H9 (cell line): Measurements from ENCODE around the gene LMOD3. TPM values are rescaled to one million over a fixed set of nuclear protein-coding genes. Genes with fewer than 3 reads are reported as not detected.

Source experiments
- DNase-seq: peaks from one replicate; pipeline ENCODE4 v3.0.0-alpha.2; 2017
- H2AFZ ChIP-seq: one replicate; pipeline ENCODE4 v1.6.1; 2013; ENCODE audit warnings: mild to moderate bottlenecking, low read length, control low read depth, moderate library complexity
- H2AK5ac ChIP-seq: 2 replicates; pipeline ENCODE4 v1.6.1; 2013; ENCODE audit warnings: low read length, control low read depth, mixed read lengths; ENCODE audit not compliant: insufficient read length
- H2BK120ac ChIP-seq: one replicate; pipeline ENCODE4 v1.6.1; 2013; ENCODE audit warnings: low read depth, mild to moderate bottlenecking, low read length, control low read depth, inconsistent platforms; ENCODE audit not compliant: poor library complexity, severe bottlenecking
- H2BK12ac ChIP-seq: 2 replicates; pipeline ENCODE4 v1.6.1; 2013; ENCODE audit warnings: low read length, control low read depth, mixed read lengths, low read depth; ENCODE audit not compliant: insufficient read length
- H2BK15ac ChIP-seq: 2 replicates; pipeline ENCODE4 v1.6.1; 2013; ENCODE audit warnings: low read depth, low read length, control low read depth
- H2BK20ac ChIP-seq: one replicate; pipeline ENCODE4 v1.6.1; 2013; ENCODE audit warnings: low read depth, mild to moderate bottlenecking, low read length, control low read depth, inconsistent platforms; ENCODE audit not compliant: poor library complexity, severe bottlenecking
- H2BK5ac ChIP-seq: 2 replicates; pipeline ENCODE4 v1.6.1; 2013; ENCODE audit warnings: low read length, control low read depth, mixed read lengths; ENCODE audit not compliant: insufficient read length
- H3K14ac ChIP-seq: 2 replicates; pipeline ENCODE4 v1.6.1; 2013; ENCODE audit warnings: low read length, control low read depth; ENCODE audit not compliant: insufficient read depth
- H3K18ac ChIP-seq: 2 replicates; pipeline ENCODE4 v1.6.1; 2013; ENCODE audit warnings: low read depth, mild to moderate bottlenecking, mixed read lengths, low read length, control low read depth; ENCODE audit not compliant: insufficient read length
- H3K23ac ChIP-seq: 2 replicates; pipeline ENCODE4 v1.6.1; 2013; ENCODE audit warnings: low read length, control low read depth, mixed read lengths, low read depth; ENCODE audit not compliant: insufficient read length
- H3K23me2 ChIP-seq: 2 replicates; pipeline ENCODE4 v1.6.1; 2013; ENCODE audit warnings: low read depth, mild to moderate bottlenecking, mixed read lengths, low read length, control low read depth; ENCODE audit not compliant: insufficient read length, poor library complexity, severe bottlenecking
- H3K27ac ChIP-seq: 2 replicates; pipeline ENCODE4 v1.5.1; 2013; ENCODE audit warnings: low read length, control low read depth, mixed read lengths, low read depth; ENCODE audit not compliant: insufficient read length
- H3K27me3 ChIP-seq: 2 replicates; pipeline ENCODE4 v1.6.1; 2013; ENCODE audit warnings: low read length, control low read depth, inconsistent platforms; ENCODE audit not compliant: insufficient read depth
- H3K4ac ChIP-seq: 2 replicates; pipeline ENCODE4 v1.6.1; 2013; ENCODE audit warnings: low read depth, mild to moderate bottlenecking, control low read depth, inconsistent platforms, low read length, moderate library complexity
- H3K4me1 ChIP-seq: 2 replicates; pipeline ENCODE4 v1.6.1; 2013; ENCODE audit warnings: low read length, control low read depth, inconsistent platforms; ENCODE audit not compliant: insufficient read depth
- H3K4me2 ChIP-seq: 2 replicates; pipeline ENCODE4 v1.6.1; 2013; ENCODE audit warnings: low read length, control low read depth, mixed read lengths; ENCODE audit not compliant: insufficient read length, insufficient read depth
- H3K56ac ChIP-seq: 2 replicates; pipeline ENCODE4 v1.6.1; 2013; ENCODE audit warnings: low read depth, mild to moderate bottlenecking, mixed read lengths, low read length, control low read depth; ENCODE audit not compliant: insufficient read length
- H3K79me1 ChIP-seq: 2 replicates; pipeline ENCODE4 v1.6.1; 2013; ENCODE audit warnings: low read depth, mild to moderate bottlenecking, moderate library complexity, low read length, control low read depth, inconsistent platforms; ENCODE audit not compliant: insufficient read depth, poor library complexity, severe bottlenecking
- H3K79me2 ChIP-seq: 2 replicates; pipeline ENCODE4 v1.6.1; 2013; ENCODE audit warnings: low read length, control low read depth, inconsistent platforms; ENCODE audit not compliant: insufficient read depth
- H3K9ac ChIP-seq: 2 replicates; pipeline ENCODE4 v1.6.1; 2013; ENCODE audit warnings: low read length, control low read depth, mixed read lengths; ENCODE audit not compliant: insufficient read length; ENCODE audit errors: extremely low read depth
- H3K9me3 ChIP-seq: one replicate; pipeline ENCODE4 v1.6.1; 2013; ENCODE audit warnings: low read depth, low read length, inconsistent platforms; ENCODE audit not compliant: control insufficient read depth
- H3T11ph ChIP-seq: one replicate; pipeline ENCODE4 v1.6.1; 2013; ENCODE audit warnings: mild to moderate bottlenecking, low read length, control low read depth, inconsistent platforms
- H4K20me1 ChIP-seq: one replicate; pipeline ENCODE4 v1.6.1; 2013; ENCODE audit not compliant: control insufficient read depth, insufficient read length, insufficient read depth
- H4K5ac ChIP-seq: 2 replicates; pipeline ENCODE4 v1.6.1; 2013; ENCODE audit warnings: low read depth, mild to moderate bottlenecking, mixed read lengths, low read length, control low read depth; ENCODE audit not compliant: insufficient read length
- H4K8ac ChIP-seq: replicated peaks from 2 replicates; pipeline ENCODE4 v1.6.1; 2013; ENCODE audit warnings: low read length, control low read depth, mixed read lengths, low read depth; ENCODE audit not compliant: insufficient read length
- H4K91ac ChIP-seq: 2 replicates; pipeline ENCODE4 v1.6.1; 2013; ENCODE audit warnings: low read depth, mild to moderate bottlenecking, moderate library complexity, mixed read lengths, low read length, control low read depth; ENCODE audit not compliant: insufficient read length
- H3K27ac Mint-ChIP-seq, 3 experiments: 2 replicates in 2 of 3; 3 replicates in 1 of 3; pipeline ENCODE4 v1.8.0; 2020 to 2021; ENCODE audit warnings: mixed read lengths in 3 of 3, mild to moderate bottlenecking in 1 of 3, moderate library complexity in 1 of 3
- H3K27me3 Mint-ChIP-seq: 2 replicates; pipeline ENCODE4 v1.8.0; 2021; ENCODE audit warnings: low read depth, mild to moderate bottlenecking, moderate library complexity, mixed read lengths
- H3K36me3 Mint-ChIP-seq, 3 experiments: 2 replicates in 2 of 3; 3 replicates in 1 of 3; pipeline ENCODE4 v1.8.0; 2020 to 2021; ENCODE audit warnings: low read depth in 3 of 3, mixed read lengths in 3 of 3; ENCODE audit not compliant: insufficient read depth in 1 of 3
- H3K4me1 Mint-ChIP-seq, 2 experiments: 2 replicates each; pipeline ENCODE4 v1.8.0; 2020; ENCODE audit warnings: mixed read lengths in 2 of 2
- H3K4me3 Mint-ChIP-seq, 2 experiments: 2 replicates in 1 of 2; 3 replicates in 1 of 2; pipeline ENCODE4 v1.8.0; 2020 to 2021; ENCODE audit warnings: mild to moderate bottlenecking in 2 of 2, mixed read lengths in 2 of 2, moderate library complexity in 1 of 2
- H3K9me3 Mint-ChIP-seq, 2 experiments: 2 replicates in 1 of 2; 3 replicates in 1 of 2; pipeline ENCODE4 v1.8.0; 2020; ENCODE audit warnings: mild to moderate bottlenecking in 2 of 2, mixed read lengths in 2 of 2, moderate library complexity in 1 of 2
- WGBS: extraction: QIAGEN DNeasy Blood & Tissue Kit; methylation state at CpG from one replicate; pipeline ENCODE4 v1.1.7; 2013; ENCODE audit warnings: missing lambda C conversion rate, low lambda C conversion rate, mixed read lengths; ENCODE audit not compliant: insufficient read length; ENCODE audit errors: extremely low coverage; 5-methylcytosine and 5-hydroxymethylcytosine counted together
- total RNA-seq: library from RNA; stranded (reverse); gene quantifications from 2 replicates; pipeline ENCODE4 v1.2.1, GENCODE V29; 2021
- TF ChIP-seq, protein P1 (sequence below): fragments of 200-600 bp; sonication (generic); conservative IDR thresholded peaks from 3 replicates; pipeline ENCODE4 v1.8.0; 2021; ENCODE audit warnings: antibody characterized with exemption, mild to moderate bottlenecking

Gene LMOD3
- total RNA-seq, 1 experiment from 2014 or later = not detected

DNA sequence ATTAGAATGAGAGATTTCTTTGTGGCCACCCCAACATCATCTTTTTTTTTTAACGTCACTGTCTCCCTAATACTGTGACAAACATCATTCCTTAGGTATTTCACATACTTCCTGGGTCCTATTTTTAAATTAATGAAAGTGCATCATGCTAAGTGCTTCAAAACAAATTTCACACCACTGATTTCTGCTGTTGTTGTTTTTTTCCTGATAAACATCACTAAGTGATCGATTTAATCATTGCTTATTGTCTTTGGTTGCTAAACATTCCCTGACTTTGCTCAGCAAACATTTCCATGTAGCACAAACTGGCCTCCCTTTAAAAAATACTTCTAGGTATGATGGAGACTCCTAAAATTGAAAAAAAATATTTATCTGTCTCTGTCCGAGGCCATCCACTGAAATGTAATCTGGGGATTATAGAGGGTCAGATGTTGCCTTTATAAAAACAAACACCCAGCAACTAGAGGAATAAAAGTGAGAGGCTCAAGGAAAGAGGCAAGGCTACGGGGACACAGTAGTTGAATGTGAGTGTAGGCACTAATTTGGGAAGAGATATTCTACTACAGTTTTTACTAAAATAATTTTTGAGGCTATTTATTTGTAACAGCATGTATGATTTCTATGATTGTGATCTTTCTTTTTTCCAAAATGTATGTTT lies 20.5 kb upstream of the LMOD3 start:
- Mint-ChIP-seq H3K4me1 (peaks cover 12 to 23% of the 10 kb centered on the region in 2 experiments), H3K4me3 (no peak overlapping the region), H3K27me3 (peaks cover 92% of the 10 kb centered on the region), H3K9me3 (no peaks in the 10 kb centered on the region), H3K36me3 (no peaks in the 10 kb centered on the region), H3K27ac (no peak overlapping the region)
- WGBS = no CpG with 5 or more reads among the region's 4 CpGs
- H2BK5ac ChIP-seq = no peak overlapping the region
- H4K8ac ChIP-seq = no peak overlapping the region
- H4K20me1 ChIP-seq = no peaks in the 10 kb centered on the region
- no peak overlapping the region for H4K5ac ChIP-seq
- no peak overlapping the region for H3K27ac ChIP-seq
- TF ChIP-seq, protein P1, sequence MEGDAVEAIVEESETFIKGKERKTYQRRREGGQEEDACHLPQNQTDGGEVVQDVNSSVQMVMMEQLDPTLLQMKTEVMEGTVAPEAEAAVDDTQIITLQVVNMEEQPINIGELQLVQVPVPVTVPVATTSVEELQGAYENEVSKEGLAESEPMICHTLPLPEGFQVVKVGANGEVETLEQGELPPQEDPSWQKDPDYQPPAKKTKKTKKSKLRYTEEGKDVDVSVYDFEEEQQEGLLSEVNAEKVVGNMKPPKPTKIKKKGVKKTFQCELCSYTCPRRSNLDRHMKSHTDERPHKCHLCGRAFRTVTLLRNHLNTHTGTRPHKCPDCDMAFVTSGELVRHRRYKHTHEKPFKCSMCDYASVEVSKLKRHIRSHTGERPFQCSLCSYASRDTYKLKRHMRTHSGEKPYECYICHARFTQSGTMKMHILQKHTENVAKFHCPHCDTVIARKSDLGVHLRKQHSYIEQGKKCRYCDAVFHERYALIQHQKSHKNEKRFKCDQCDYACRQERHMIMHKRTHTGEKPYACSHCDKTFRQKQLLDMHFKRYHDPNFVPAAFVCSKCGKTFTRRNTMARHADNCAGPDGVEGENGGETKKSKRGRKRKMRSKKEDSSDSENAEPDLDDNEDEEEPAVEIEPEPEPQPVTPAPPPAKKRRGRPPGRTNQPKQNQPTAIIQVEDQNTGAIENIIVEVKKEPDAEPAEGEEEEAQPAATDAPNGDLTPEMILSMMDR = no peak
- no peak overlapping the region for H2BK20ac ChIP-seq
- no peak overlapping the region for H3K4me2 ChIP-seq
- no peak overlapping the region for H3T11ph ChIP-seq
- no peaks in the 10 kb centered on the region for H3K79me1 ChIP-seq
- no peak for DNase-seq
- H3K79me2 ChIP-seq = no peaks in the 10 kb centered on the region
- H3K18ac ChIP-seq = no peak overlapping the region
- no peak overlapping the region for H2AK5ac ChIP-seq
- H2AFZ ChIP-seq = no peak overlapping the region
- H3K4me1 ChIP-seq = no peaks in the 10 kb centered on the region; the same call in 1 of the 2 replicates
- no peak overlapping the region for H3K56ac ChIP-seq
- no peak overlapping the region for H3K23ac ChIP-seq
- H3K9ac ChIP-seq = no peak overlapping the region
- H3K23me2 ChIP-seq = no peaks in the 10 kb centered on the region
- no peak overlapping the region for H3K14ac ChIP-seq
- H2BK15ac ChIP-seq = no peak overlapping the region
- H3K4ac ChIP-seq = no peak overlapping the region
- no peak overlapping the region for H4K91ac ChIP-seq
- H2BK12ac ChIP-seq = no peak overlapping the region
- no peaks in the 10 kb centered on the region for H3K9me3 ChIP-seq
- H2BK120ac ChIP-seq = no peak overlapping the region
- peaks cover 4% of the 10 kb centered on the region; the same call in 1 of the 2 replicates for H3K27me3 ChIP-seq
